ENCODE data around the gene CLCN1.

- TF ChIP-seq CTCF (IDR thresholded peaks at IDR 0.05 in 8 of 11, conservative IDR thresholded peaks at IDR 0.05 in 3 of 11) = no peak
- no peak for TF ChIP-seq POLR2AphosphoS5 (IDR thresholded peaks at IDR 0.05)
Measured at GRCh38 chr7:143316492-143316891, 581 bp downstream of the CLCN1 start.
